ENCODE measurements around the gene SETD3. TPM values are rescaled to one million over a fixed set of nuclear protein-coding genes. Genes with fewer than 3 reads are reported as not detected.

SETD3 gene
- polyA plus RNA-seq, 2 donors: 15.4 to 25.2 TPM

DNA sequence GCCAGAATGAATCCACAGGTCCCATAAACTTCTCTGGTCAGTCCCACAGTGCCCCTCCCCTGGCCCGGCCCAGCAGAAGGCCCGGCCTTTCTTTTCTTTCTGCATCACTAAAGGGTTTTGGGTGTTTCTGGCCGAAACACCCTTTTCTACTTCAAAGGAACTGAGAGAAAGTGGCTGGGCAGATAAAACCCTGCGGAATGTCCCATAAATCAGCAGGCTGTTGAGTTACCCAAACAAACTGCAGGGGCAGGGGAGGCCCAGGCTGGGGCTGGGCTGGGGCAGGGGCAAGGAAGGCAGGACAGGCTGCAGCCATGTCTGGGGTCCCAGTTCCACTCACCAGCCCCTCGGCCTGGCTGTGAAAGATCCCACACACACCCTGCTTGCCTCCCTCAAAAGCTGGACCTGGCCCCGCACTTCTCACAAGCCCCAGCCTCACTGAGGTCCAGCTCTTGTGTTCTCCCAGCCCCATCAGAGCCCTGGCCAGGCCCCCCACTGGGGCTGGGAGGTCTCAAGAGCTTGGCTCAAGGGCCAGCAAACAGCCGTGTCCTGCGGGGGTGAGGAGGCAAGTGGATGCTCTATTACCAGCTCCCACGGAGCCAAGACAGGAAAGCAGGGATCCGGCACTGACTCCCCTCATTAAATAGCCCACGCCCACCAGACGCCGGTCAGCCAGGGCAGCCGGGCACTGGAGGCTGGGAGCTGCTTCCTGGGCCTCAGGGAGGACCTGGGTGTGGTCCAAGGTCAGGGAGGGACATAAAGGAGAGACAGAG lies 42.5 kb upstream of the SETD3 start:
- Histone ChIP-seq H3K36me3 (ENCODE audit: control insufficient read depth in 2 of 2, insufficient read depth in 2 of 2, low read length in 1 of 2) (peaks cover 0 to 5% of the 10 kb centered on the region in 2 donors), H3K27ac (ENCODE audit: low read depth in 2 of 2, low read length in 1 of 2) (peak overlapping the region; percentile 52 to 66)
- 65% methylated on average over 14 of the region's 14 CpGs for WGBS, 2 donors

DNA sequence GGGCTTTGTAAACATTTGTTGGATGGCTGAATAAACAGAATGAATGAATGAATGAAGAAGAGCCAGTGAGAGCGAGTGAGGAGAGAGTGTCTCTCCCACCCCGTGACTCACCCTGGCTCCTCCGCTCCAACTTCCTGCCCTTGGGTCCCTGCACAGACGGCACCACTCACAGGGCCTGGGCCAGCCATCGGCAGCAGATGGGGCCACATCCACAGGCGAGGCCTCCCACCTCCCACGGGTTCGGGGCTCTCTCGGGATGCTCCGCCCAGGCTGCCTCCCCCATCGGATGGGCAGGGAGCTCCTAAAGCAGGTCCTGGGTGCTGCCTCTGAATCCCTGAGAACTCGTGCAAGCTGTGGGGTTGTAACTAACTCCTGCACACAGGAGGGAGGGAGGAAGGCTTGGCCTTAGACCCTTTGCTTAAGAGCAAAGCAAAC lies 41.8 kb upstream of the SETD3 start:
- WGBS, 2 donors: 46 to 53% methylated on average over 12 of the region's 12 CpGs
- H3K9me3 ChIP-seq (ENCODE audit: control insufficient read depth in 2 of 2, insufficient read depth in 1 of 2, low read depth in 1 of 2, low read length in 1 of 2): no peaks in the 10 kb centered on the region
- H3K27me3 ChIP-seq (ENCODE audit: control insufficient read depth in 1 of 2, insufficient read depth in 2 of 2, low read length in 2 of 2): no peaks in the 10 kb centered on the region
- peaks cover 0 to 2% of the 10 kb centered on the region in 2 donors for H3K36me3 ChIP-seq (ENCODE audit: control insufficient read depth in 2 of 2, insufficient read depth in 2 of 2, low read length in 1 of 2)
- peak overlapping the region in 1 of 2 donors; percentile 26 for H3K27ac ChIP-seq (ENCODE audit: low read depth in 2 of 2, low read length in 1 of 2)
- H3K4me1 ChIP-seq (ENCODE audit: control insufficient read depth in 2 of 2, insufficient read depth in 2 of 2, low read length in 1 of 2): peaks cover 13 to 19% of the 10 kb centered on the region in 2 donors
- H3K4me3 ChIP-seq (ENCODE audit: low read depth in 1 of 2, low read length in 2 of 2): no peak overlapping the region

More for the DNA sequence above, 42.5 kb upstream of the SETD3 start:
- Histone ChIP-seq H3K4me1 (ENCODE audit: control insufficient read depth in 2 of 2, insufficient read depth in 2 of 2, low read length in 1 of 2) (peaks cover 13 to 17% of the 10 kb centered on the region in 2 donors), H3K9me3 (ENCODE audit: control insufficient read depth in 2 of 2, insufficient read depth in 1 of 2, low read depth in 1 of 2, low read length in 1 of 2) (no peaks in the 10 kb centered on the region), H3K27me3 (ENCODE audit: control insufficient read depth in 1 of 2, insufficient read depth in 2 of 2, low read length in 2 of 2) (no peaks in the 10 kb centered on the region), H3K4me3 (ENCODE audit: low read depth in 1 of 2, low read length in 2 of 2) (no peak overlapping the region)

GRCh38 chr14:99522025-99522401 lies 41.4 kb upstream of the SETD3 start:
- Histone ChIP-seq H3K9me3 (ENCODE audit: control insufficient read depth in 2 of 2, insufficient read depth in 1 of 2, low read depth in 1 of 2, low read length in 1 of 2) (no peaks in the 10 kb centered on the region), H3K27ac (ENCODE audit: low read depth in 2 of 2, low read length in 1 of 2) (no peak overlapping the region), H3K36me3 (ENCODE audit: control insufficient read depth in 2 of 2, insufficient read depth in 2 of 2, low read length in 1 of 2) (peaks cover 0 to 2% of the 10 kb centered on the region in 2 donors), H3K4me1 (ENCODE audit: control insufficient read depth in 2 of 2, insufficient read depth in 2 of 2, low read length in 1 of 2) (peaks cover 13 to 20% of the 10 kb centered on the region in 2 donors), H3K27me3 (ENCODE audit: control insufficient read depth in 1 of 2, insufficient read depth in 2 of 2, low read length in 2 of 2) (no peaks in the 10 kb centered on the region), H3K4me3 (ENCODE audit: low read depth in 1 of 2, low read length in 2 of 2) (no peak overlapping the region)
- 81 to 84% methylated on average over 18 of the region's 18 CpGs for WGBS, 2 donors

DNA sequence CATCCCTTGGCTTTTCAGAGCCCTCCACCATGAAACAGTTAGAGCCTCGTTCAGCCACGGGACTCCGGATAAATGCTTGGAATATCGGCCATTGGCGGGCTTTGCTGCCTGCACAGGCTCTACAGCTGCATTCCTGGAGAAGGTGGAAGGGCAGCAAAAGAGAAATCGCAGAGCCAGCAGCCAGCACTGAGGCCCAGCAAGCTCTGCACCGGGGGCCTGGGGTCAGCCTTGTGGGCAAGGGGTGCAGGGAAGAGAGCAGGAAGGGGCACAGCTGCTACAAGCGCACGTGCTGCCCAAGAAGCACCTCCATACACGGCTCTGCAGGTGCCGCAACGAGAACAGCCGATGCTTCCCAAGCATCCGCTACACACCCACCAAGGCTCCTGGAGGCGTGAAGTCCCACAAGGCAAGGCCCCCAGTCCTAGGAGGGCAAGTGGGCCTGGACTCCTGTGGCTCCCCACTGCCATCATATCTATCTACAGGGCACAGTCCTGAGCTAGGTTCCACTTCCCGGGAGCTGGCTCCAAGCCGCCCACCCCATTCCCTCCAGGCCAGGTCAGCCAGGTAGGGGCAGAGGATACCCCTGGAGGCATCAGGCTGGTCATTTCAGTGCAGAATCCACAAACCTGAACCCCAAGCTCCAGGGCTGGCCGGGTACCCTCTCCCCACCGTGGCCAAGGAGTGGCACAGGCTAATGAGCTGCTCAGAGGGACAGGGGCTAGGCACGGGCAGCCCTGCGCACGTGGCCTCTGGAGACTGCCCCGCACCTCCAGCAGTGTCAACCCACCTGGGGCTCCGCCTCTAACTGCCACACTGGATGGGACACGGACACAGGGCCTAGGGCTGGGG lies 40.7 kb upstream of the SETD3 start:
- Histone ChIP-seq H3K36me3 (ENCODE audit: control insufficient read depth in 2 of 2, insufficient read depth in 2 of 2, low read length in 1 of 2) (peaks cover 0 to 2% of the 10 kb centered on the region in 2 donors), H3K27ac (ENCODE audit: low read depth in 2 of 2, low read length in 1 of 2) (no peak overlapping the region), H3K4me3 (ENCODE audit: low read depth in 1 of 2, low read length in 2 of 2) (no peak overlapping the region), H3K9me3 (ENCODE audit: control insufficient read depth in 2 of 2, insufficient read depth in 1 of 2, low read depth in 1 of 2, low read length in 1 of 2) (no peaks in the 10 kb centered on the region), H3K4me1 (ENCODE audit: control insufficient read depth in 2 of 2, insufficient read depth in 2 of 2, low read length in 1 of 2) (peaks cover 13 to 20% of the 10 kb centered on the region in 2 donors), H3K27me3 (ENCODE audit: control insufficient read depth in 1 of 2, insufficient read depth in 2 of 2, low read length in 2 of 2) (no peaks in the 10 kb centered on the region)
- 88 to 90% methylated on average over 25 of the region's 25 CpGs for WGBS, 2 donors

DNA sequence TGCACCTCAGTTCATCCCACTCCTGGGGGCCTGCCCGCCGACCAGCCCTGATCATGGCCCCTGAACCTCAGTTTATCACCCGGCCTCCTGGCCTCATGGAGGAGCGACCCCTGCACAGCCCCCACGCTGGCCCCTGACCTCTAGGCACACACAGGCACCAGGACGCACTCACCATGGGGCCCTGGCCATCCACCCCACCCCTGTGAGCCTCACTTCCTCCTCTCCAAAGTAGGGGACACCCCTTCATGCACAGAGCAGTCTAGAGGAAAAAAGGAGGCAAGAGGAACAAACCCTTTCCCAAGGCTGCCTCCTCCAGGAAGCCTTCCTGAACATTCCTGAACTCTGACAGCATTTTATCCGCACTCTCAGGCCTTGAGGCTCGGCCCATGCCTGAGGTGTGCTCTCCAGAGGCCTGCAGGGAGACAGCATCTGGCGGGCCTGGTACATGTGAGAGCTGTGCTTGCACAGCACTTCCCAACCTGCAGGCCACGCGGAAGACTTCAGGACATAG lies 40.0 kb upstream of the SETD3 start:
- Histone ChIP-seq H3K36me3 (ENCODE audit: control insufficient read depth in 2 of 2, insufficient read depth in 2 of 2, low read length in 1 of 2) (no peaks in the 10 kb centered on the region), H3K9me3 (ENCODE audit: control insufficient read depth in 2 of 2, insufficient read depth in 1 of 2, low read depth in 1 of 2, low read length in 1 of 2) (no peaks in the 10 kb centered on the region), H3K27me3 (ENCODE audit: control insufficient read depth in 1 of 2, insufficient read depth in 2 of 2, low read length in 2 of 2) (no peaks in the 10 kb centered on the region), H3K4me1 (ENCODE audit: control insufficient read depth in 2 of 2, insufficient read depth in 2 of 2, low read length in 1 of 2) (peaks cover 10 to 17% of the 10 kb centered on the region in 2 donors), H3K27ac (ENCODE audit: low read depth in 2 of 2, low read length in 1 of 2) (no peak overlapping the region), H3K4me3 (ENCODE audit: low read depth in 1 of 2, low read length in 2 of 2) (no peak overlapping the region)
- WGBS, 2 donors: 84 to 90% methylated on average over 11 of the region's 11 CpGs

GRCh38 chr14:99519931-99520421 lies 39.3 kb upstream of the SETD3 start:
- no peaks in the 10 kb centered on the region for H3K27me3 ChIP-seq (ENCODE audit: control insufficient read depth in 1 of 2, insufficient read depth in 2 of 2, low read length in 2 of 2)
- no peaks in the 10 kb centered on the region for H3K9me3 ChIP-seq (ENCODE audit: control insufficient read depth in 2 of 2, insufficient read depth in 1 of 2, low read depth in 1 of 2, low read length in 1 of 2)
- peak overlapping the region in 1 of 2 donors; percentile 1 for H3K27ac ChIP-seq (ENCODE audit: low read depth in 2 of 2, low read length in 1 of 2)
- no peak overlapping the region for H3K4me3 ChIP-seq (ENCODE audit: low read depth in 1 of 2, low read length in 2 of 2)
- peaks cover 6 to 11% of the 10 kb centered on the region in 2 donors for H3K4me1 ChIP-seq (ENCODE audit: control insufficient read depth in 2 of 2, insufficient read depth in 2 of 2, low read length in 1 of 2)
- 70 to 83% methylated on average over 6 of the region's 6 CpGs for WGBS, 2 donors
- H3K36me3 ChIP-seq (ENCODE audit: control insufficient read depth in 2 of 2, insufficient read depth in 2 of 2, low read length in 1 of 2): peaks cover 0 to under 1% of the 10 kb centered on the region in 2 donors

GRCh38 chr14:99519347-99519881 lies 38.8 kb upstream of the SETD3 start:
- no peak overlapping the region for H3K4me3 ChIP-seq (ENCODE audit: low read depth in 1 of 2, low read length in 2 of 2)
- no peaks in the 10 kb centered on the region for H3K27me3 ChIP-seq (ENCODE audit: control insufficient read depth in 1 of 2, insufficient read depth in 2 of 2, low read length in 2 of 2)
- no peaks in the 10 kb centered on the region for H3K9me3 ChIP-seq (ENCODE audit: control insufficient read depth in 2 of 2, insufficient read depth in 1 of 2, low read depth in 1 of 2, low read length in 1 of 2)
- peaks cover 0 to 6% of the 10 kb centered on the region in 2 donors for H3K36me3 ChIP-seq (ENCODE audit: control insufficient read depth in 2 of 2, insufficient read depth in 2 of 2, low read length in 1 of 2)
- 89% methylated on average over 8 of the region's 8 CpGs for WGBS, 2 donors
- H3K27ac ChIP-seq (ENCODE audit: low read depth in 2 of 2, low read length in 1 of 2): no peak overlapping the region
- peaks cover 6 to 11% of the 10 kb centered on the region in 2 donors for H3K4me1 ChIP-seq (ENCODE audit: control insufficient read depth in 2 of 2, insufficient read depth in 2 of 2, low read length in 1 of 2)

DNA sequence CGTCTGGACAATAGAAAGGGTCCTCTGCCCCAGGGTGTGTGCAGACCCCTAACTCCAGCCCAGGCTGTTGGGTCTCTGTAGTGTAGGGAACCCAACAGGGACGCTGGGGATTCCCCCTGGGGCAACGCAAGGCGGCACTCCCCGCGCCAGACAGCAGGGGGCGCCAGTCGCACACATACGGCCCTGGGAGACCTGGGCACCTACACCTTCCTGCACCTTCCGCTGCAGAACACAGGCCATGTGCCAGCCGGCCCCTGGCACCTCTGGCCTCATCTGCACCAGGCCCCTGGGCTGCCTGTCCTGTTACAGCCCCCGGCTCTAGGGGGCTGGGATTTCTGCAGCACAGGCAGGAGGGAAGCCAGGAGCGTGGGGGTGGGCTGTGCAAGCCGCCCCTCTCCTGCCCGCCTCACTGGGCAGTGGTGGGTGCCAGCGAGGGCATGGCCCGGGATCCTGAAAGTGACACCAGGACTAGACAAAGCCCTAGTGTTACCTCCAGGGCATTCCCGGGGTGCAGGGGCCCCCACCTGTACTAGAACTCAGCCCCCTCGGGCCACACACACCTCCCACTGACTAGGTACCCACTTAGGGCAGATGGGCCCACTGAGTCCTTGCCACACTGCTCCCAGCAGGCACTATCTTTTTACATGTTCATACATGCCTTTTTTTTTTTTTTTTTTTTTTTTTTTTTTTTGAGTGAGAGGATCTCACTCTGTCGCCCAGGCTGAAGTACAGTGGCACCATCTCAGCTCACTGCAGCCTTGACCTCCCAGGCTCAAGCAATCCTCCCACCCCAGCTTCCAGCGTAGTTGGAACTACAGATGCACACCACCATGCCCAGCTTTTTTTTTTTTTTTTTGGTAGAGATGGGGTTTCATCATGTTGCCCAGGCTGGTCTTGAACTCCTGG lies 38.0 kb upstream of the SETD3 start:
- Histone ChIP-seq H3K4me1 (ENCODE audit: control insufficient read depth in 2 of 2, insufficient read depth in 2 of 2, low read length in 1 of 2) (peaks cover 6 to 9% of the 10 kb centered on the region in 2 donors), H3K4me3 (ENCODE audit: low read depth in 1 of 2, low read length in 2 of 2) (no peak overlapping the region), H3K27me3 (ENCODE audit: control insufficient read depth in 1 of 2, insufficient read depth in 2 of 2, low read length in 2 of 2) (no peaks in the 10 kb centered on the region), H3K9me3 (ENCODE audit: control insufficient read depth in 2 of 2, insufficient read depth in 1 of 2, low read depth in 1 of 2, low read length in 1 of 2) (no peaks in the 10 kb centered on the region), H3K36me3 (ENCODE audit: control insufficient read depth in 2 of 2, insufficient read depth in 2 of 2, low read length in 1 of 2) (peaks cover 0 to 8% of the 10 kb centered on the region in 2 donors), H3K27ac (ENCODE audit: low read depth in 2 of 2, low read length in 1 of 2) (no peak overlapping the region)
- 36 to 41% methylated on average over 21 of the region's 21 CpGs for WGBS, 2 donors
